K562 (cell line): ENCODE data around the gene ZCCHC24. TPM values are rescaled to one million over a fixed set of nuclear protein-coding genes. Genes with fewer than 3 reads are reported as not detected.
A peak's percentile ranks its signal among the peaks of the same experiment; 100 is the strongest.

Experiments used
- CCAR2 ChIP-seq: fragments of 200-400 bp; formaldehyde crosslinking; IDR thresholded peaks from 2 replicates; pipeline ENCODE4 v1.6.1; 2017; ENCODE audit warnings: mild to moderate bottlenecking, low read depth, low read length
- CEBPZ ChIP-seq: fragments of 150-350 bp; IDR thresholded peaks from 2 replicates; pipeline ENCODE4 v1.6.1; 2014; ENCODE audit warnings: low read depth, mild to moderate bottlenecking, low read length, borderline replicate concordance
- ESRRB ChIP-seq: fragments of 250-450 bp; sonication (Bioruptor Pico); IDR thresholded peaks from 2 replicates; pipeline ENCODE4 v1.5.0; 2020; ENCODE audit warnings: mild to moderate bottlenecking, moderate library complexity, borderline replicate concordance
- EWSR1 ChIP-seq: fragments of 450-650 bp; IDR thresholded peaks from 2 replicates; pipeline ENCODE4 v1.6.1; 2018; ENCODE audit warnings: borderline replicate concordance, mild to moderate bottlenecking, low read depth, moderate library complexity; ENCODE audit not compliant: partially characterized antibody
- EZH2 ChIP-seq: IDR thresholded peaks from 2 replicates; pipeline ENCODE4 v1.6.1; 2012; ENCODE audit warnings: low read depth, mild to moderate bottlenecking, inconsistent platforms, low read length, borderline replicate concordance
- FOXM1 ChIP-seq, 2 experiments: fragments of 450-650 bp in 1 of 2; sonication (generic) in 1 of 2; formaldehyde crosslinking in 1 of 2; IDR thresholded peaks; 2 replicates each; pipeline versions ENCODE4 v1.6.1 to v1.9.0; 2017 to 2022; ENCODE audit warnings: low read depth in 2 of 2, mild to moderate bottlenecking in 2 of 2, missing genetic modification reagents in 1 of 2, moderate library complexity in 1 of 2
- GATAD2B ChIP-seq: fragments of 450-650 bp; IDR thresholded peaks from 2 replicates; pipeline ENCODE4 v1.6.1; 2017; ENCODE audit warnings: mild to moderate bottlenecking, borderline replicate concordance
- MEF2A ChIP-seq: IDR thresholded peaks from 2 replicates; pipeline ENCODE4 v1.6.1; 2011; ENCODE audit warnings: low read depth, mild to moderate bottlenecking, low read length, moderate library complexity; ENCODE audit not compliant: control insufficient read depth
- MNT ChIP-seq, 2 experiments: fragments of 450-650 bp; conservative IDR thresholded peaks; 2 replicates each; pipeline ENCODE4 v1.6.1; 2017; ENCODE audit warnings: mild to moderate bottlenecking in 2 of 2, moderate library complexity in 2 of 2
- MXI1 ChIP-seq: IDR thresholded peaks from 2 replicates; pipeline ENCODE4 v1.6.1; 2011; ENCODE audit warnings: low read depth, mild to moderate bottlenecking, improper control_type of control experiment, low read length
- PBX2 ChIP-seq, 2 experiments: IDR thresholded peaks in 1 of 2; conservative IDR thresholded peaks in 1 of 2; 2 replicates each; pipeline ENCODE4 v1.6.1; 2016; ENCODE audit warnings: low read depth in 2 of 2, mild to moderate bottlenecking in 1 of 2, missing compliant biosample characterization in 1 of 2, missing genetic modification characterization in 1 of 2, moderate library complexity in 1 of 2
- SOX6 ChIP-seq: fragments of 450-650 bp; IDR thresholded peaks from 2 replicates; pipeline ENCODE4 v1.6.1; 2014; ENCODE audit warnings: mild to moderate bottlenecking
- SRF ChIP-seq, 2 experiments: fragments of 250-450, 450-650 bp in 1 of 2; sonication (Bioruptor Pico) in 1 of 2; sonication (generic) in 1 of 2; formaldehyde crosslinking; IDR thresholded peaks; 2 replicates each; pipeline versions ENCODE4 v1.5.0 to v1.5.1; 2020 to 2022; ENCODE audit warnings: mild to moderate bottlenecking in 1 of 2, missing genetic modification reagents in 1 of 2
- ZFP91 ChIP-seq: sonication (generic); formaldehyde crosslinking; IDR thresholded peaks from 2 replicates; pipeline ENCODE4 v1.8.0; 2022; ENCODE audit warnings: mild to moderate bottlenecking, missing genetic modification reagents
- ZKSCAN1 ChIP-seq: fragments of 150-350 bp; IDR thresholded peaks from 2 replicates; pipeline ENCODE4 v1.6.1; 2016; ENCODE audit warnings: low read depth, low read length
- ZNF77 ChIP-seq: fragments of 250-450 bp; sonication (Bioruptor Pico); IDR thresholded peaks from 2 replicates; pipeline ENCODE4 v1.5.0; 2020
- polyA plus RNA-seq, 8 experiments: library from polyadenylated mRNA; depleted of rRNA in 4 of 8; stranded (reverse) in 5 of 8; unstranded in 3 of 8; fragments of >200 nt; fragmentation: Nextera tagmentation in 2 of 8; fragmentation: Illumina TruSeq in 1 of 8; extraction: Ambion mirVana in 2 of 8; extraction: Trizol in 1 of 8; gene quantifications; 2 replicates each; pipeline versions ENCODE4 v1.2.1 to v1.2.3, GENCODE V29; 2011 to 2014; ENCODE audit warnings: inconsistent platforms in 1 of 8, missing spikeins in 1 of 8
- total RNA-seq, 7 experiments: library from RNA; depleted of rRNA in 6 of 7; stranded (reverse); fragments of >200 nt in 6 of 7; fragmentation: Illumina TruSeq in 2 of 7; extraction: Trizol in 2 of 7; gene quantifications; 2 replicates each; pipeline versions ENCODE4 v1.2.1 to v1.2.3, GENCODE V29; 2011 to 2021; ENCODE audit warnings: low replicate concordance in 1 of 7

The ZCCHC24 gene
- total and polyA plus RNA-seq, 9 of the 15 experiments (the other 6 are each of a cell fraction or from before 2014, with no cell fraction given), result 0.84 to 11.0 (median 4.6) TPM

- TF ChIP-seq SRF (CRISPR knock-in tag; IDR thresholded peaks at IDR 0.05) (peak in 1 of 2 experiments; percentile 72; a peak in 1 of 4 replicates), MNT (conservative IDR thresholded peaks at IDR 0.05) (no peak), FOXM1 (IDR thresholded peaks at IDR 0.05; ENCODE audit: low read depth) (no peak), FOXM1 (CRISPR knock-in tag; IDR thresholded peaks at IDR 0.05; ENCODE audit: low read depth) (no peak), MEF2A (no peak), PBX2 (CRISPR knock-in tag; IDR thresholded peaks at IDR 0.05; ENCODE audit: low read depth) (no peak), PBX2 (tag; conservative IDR thresholded peaks at IDR 0.05; ENCODE audit: low read depth) (no peak), ZKSCAN1 (no peak), ESRRB (CRISPR knock-in tag) (no peak), EWSR1 (no peak), ZFP91 (CRISPR knock-in tag) (no peak), MXI1 (0 out of 2 replicates have a peak, but pooled peaks have one; percentile 23), SOX6 (no peak), EZH2 (no peak), CCAR2 (no peak), ZNF77 (no peak), CEBPZ (no peak), GATAD2B (no peak; the same call in 1 of the 2 replicates)
Observed at GRCh38 chr10:79445161-79445976, at the start of gene ZCCHC24 (continued).
